ENCODE results near the gene AP2B1.
A peak's percentile ranks its signal among the peaks of the same experiment; 100 is the strongest.

AP2B1 gene

GRCh38 chr17:35734396-35734795 lies 147.3 kb downstream of the AP2B1 start:
- no peak for DNase-seq
- in situ Hi-C loops (cut with HindIII; ENCODE audit: low pct_ligation_motif_present, low pct_unique_long_range_greater_than_20kb, low sequenced_read_pairs) = no loop called here

- no peak for DNase-seq
- in situ Hi-C loops (cut with HindIII; ENCODE audit: low pct_ligation_motif_present, low pct_unique_long_range_greater_than_20kb, low sequenced_read_pairs) = no loop called here
These were observed 148.1 kb downstream of the AP2B1 start for GRCh38 chr17:35735036-35735805.

- in situ Hi-C loops (cut with HindIII; ENCODE audit: low pct_ligation_motif_present, low pct_unique_long_range_greater_than_20kb, low sequenced_read_pairs) = no loop called here
- DNase-seq = no peak
These were observed 149.1 kb downstream of the AP2B1 start for GRCh38 chr17:35736236-35736635.

- in situ Hi-C loops (cut with HindIII; ENCODE audit: low pct_ligation_motif_present, low pct_unique_long_range_greater_than_20kb, low sequenced_read_pairs) = no loop called here
- no peak for DNase-seq
These were observed 151.5 kb downstream of the AP2B1 start for GRCh38 chr17:35738519-35739133.

GRCh38 chr17:35740216-35740615 lies 153.1 kb downstream of the AP2B1 start:
- in situ Hi-C loops (cut with HindIII; ENCODE audit: low pct_ligation_motif_present, low pct_unique_long_range_greater_than_20kb, low sequenced_read_pairs) = no loop called here
- DNase-seq = no peak

- in situ Hi-C loops (cut with HindIII; ENCODE audit: low pct_ligation_motif_present, low pct_unique_long_range_greater_than_20kb, low sequenced_read_pairs) = no loop called here
- DNase-seq = no peak
These were observed 154.1 kb downstream of the AP2B1 start for GRCh38 chr17:35740997-35741931.

GRCh38 chr17:35742496-35742895 lies 155.4 kb downstream of the AP2B1 start:
- in situ Hi-C loops (cut with HindIII; ENCODE audit: low pct_ligation_motif_present, low pct_unique_long_range_greater_than_20kb, low sequenced_read_pairs) = no loop called here
- DNase-seq = no peak

GRCh38 chr17:35742896-35743477 lies 155.9 kb downstream of the AP2B1 start:
- in situ Hi-C loops (cut with HindIII; ENCODE audit: low pct_ligation_motif_present, low pct_unique_long_range_greater_than_20kb, low sequenced_read_pairs) = no loop called here
- no peak for DNase-seq

- in situ Hi-C loops (cut with HindIII; ENCODE audit: low pct_ligation_motif_present, low pct_unique_long_range_greater_than_20kb, low sequenced_read_pairs) = no loop called here
- peak; percentile 54 for DNase-seq
These were observed 156.7 kb downstream of the AP2B1 start for GRCh38 chr17:35743626-35744328.

GRCh38 chr17:35744830-35745229 lies 157.7 kb downstream of the AP2B1 start:
- in situ Hi-C loops (cut with HindIII; ENCODE audit: low pct_ligation_motif_present, low pct_unique_long_range_greater_than_20kb, low sequenced_read_pairs) = no loop called here
- no peak for DNase-seq

- DNase-seq = no peak
- in situ Hi-C loops (cut with HindIII; ENCODE audit: low pct_ligation_motif_present, low pct_unique_long_range_greater_than_20kb, low sequenced_read_pairs) = no loop called here
These were observed 158.1 kb downstream of the AP2B1 start for GRCh38 chr17:35745246-35745645.

GRCh38 chr17:35745749-35746320 lies 158.7 kb downstream of the AP2B1 start:
- in situ Hi-C loops (cut with HindIII; ENCODE audit: low pct_ligation_motif_present, low pct_unique_long_range_greater_than_20kb, low sequenced_read_pairs) = no loop called here
- DNase-seq = no peak

GRCh38 chr17:35747540-35748017 lies 160.5 kb downstream of the AP2B1 start:
- peak; percentile 81 for DNase-seq
- in situ Hi-C loops (cut with HindIII; ENCODE audit: low pct_ligation_motif_present, low pct_unique_long_range_greater_than_20kb, low sequenced_read_pairs) = no loop called here

GRCh38 chr17:35748341-35748841 lies 161.3 kb downstream of the AP2B1 start:
- in situ Hi-C loops (cut with HindIII; ENCODE audit: low pct_ligation_motif_present, low pct_unique_long_range_greater_than_20kb, low sequenced_read_pairs) = no loop called here
- peak; percentile 43 for DNase-seq

- no peak for DNase-seq
- in situ Hi-C loops (cut with HindIII; ENCODE audit: low pct_ligation_motif_present, low pct_unique_long_range_greater_than_20kb, low sequenced_read_pairs) = no loop called here
These were observed 161.9 kb downstream of the AP2B1 start for GRCh38 chr17:35748979-35749378.

GRCh38 chr17:35749560-35750412 lies 162.7 kb downstream of the AP2B1 start:
- DNase-seq = no peak
- in situ Hi-C loops (cut with HindIII; ENCODE audit: low pct_ligation_motif_present, low pct_unique_long_range_greater_than_20kb, low sequenced_read_pairs) = no loop called here
